ENCODE data around the gene KIF21A.
A peak's percentile ranks its signal among the peaks of the same experiment; 100 is the strongest.

KIF21A gene

DNA sequence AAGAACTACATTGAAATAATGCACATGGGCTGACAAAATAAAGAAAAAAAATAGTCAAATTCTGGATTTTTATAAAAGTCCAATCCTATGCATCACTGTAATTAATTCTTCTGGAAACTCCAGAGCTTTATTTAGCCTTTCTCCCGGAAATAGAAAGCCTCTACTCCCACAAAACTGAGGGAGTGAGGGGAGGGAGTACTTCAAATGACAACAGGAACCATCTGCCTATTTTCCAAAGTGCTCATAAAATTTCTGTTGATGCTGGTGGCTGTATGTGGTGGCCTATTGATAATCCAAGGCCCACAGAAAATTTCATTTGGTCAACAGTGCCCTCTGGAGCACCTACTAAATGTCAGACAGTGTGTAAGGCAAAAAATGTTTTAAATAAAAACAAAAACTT, 64.6 kb downstream of the KIF21A start:
- H3K27ac Mint-ChIP-seq = no peak overlapping the region
- peaks cover 2% of the 10 kb centered on the region for H3K36me3 Mint-ChIP-seq
- H3K4me1 Mint-ChIP-seq = peaks cover under 1% of the 10 kb centered on the region
- no peaks in the 10 kb centered on the region for H3K9me3 Mint-ChIP-seq
- no peaks in the 10 kb centered on the region for H3K27me3 Mint-ChIP-seq
- H3K4me3 Mint-ChIP-seq = no peak overlapping the region

DNA sequence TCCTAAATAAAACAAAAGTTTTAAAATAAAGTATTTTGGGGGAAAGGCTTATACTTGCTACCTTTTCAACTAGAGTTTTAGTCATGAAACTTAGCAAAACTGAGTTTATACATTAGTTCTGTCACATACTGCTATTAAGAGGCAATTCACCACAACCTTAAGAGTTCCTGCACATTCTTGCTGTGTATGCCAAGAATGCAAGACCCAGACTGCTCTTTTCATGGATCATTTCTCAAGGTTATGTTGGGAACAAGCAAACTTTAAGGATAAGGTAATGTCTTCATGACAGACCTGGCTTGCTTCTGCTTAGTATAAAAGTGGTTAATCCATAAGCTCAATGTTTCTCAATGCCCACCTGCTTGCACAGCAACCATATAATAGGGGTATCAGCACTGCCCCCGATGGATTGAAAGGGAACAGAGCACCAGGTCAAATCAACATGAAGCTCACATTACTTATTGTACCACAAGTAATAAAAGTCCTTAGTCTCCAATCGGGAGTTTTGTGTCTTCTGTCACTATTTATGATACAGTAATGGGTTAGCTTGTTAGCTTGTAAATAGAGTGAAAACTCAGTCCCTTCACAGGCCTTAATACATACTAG, 67.6 kb downstream of the KIF21A start:
- H3K4me1 Mint-ChIP-seq = peaks cover 9% of the 10 kb centered on the region
- H3K27me3 Mint-ChIP-seq = no peaks in the 10 kb centered on the region
- no peak overlapping the region for H3K27ac Mint-ChIP-seq
- H3K36me3 Mint-ChIP-seq = peaks cover 2% of the 10 kb centered on the region
- H3K9me3 Mint-ChIP-seq = no peaks in the 10 kb centered on the region
- H3K4me3 Mint-ChIP-seq = no peak overlapping the region

DNA sequence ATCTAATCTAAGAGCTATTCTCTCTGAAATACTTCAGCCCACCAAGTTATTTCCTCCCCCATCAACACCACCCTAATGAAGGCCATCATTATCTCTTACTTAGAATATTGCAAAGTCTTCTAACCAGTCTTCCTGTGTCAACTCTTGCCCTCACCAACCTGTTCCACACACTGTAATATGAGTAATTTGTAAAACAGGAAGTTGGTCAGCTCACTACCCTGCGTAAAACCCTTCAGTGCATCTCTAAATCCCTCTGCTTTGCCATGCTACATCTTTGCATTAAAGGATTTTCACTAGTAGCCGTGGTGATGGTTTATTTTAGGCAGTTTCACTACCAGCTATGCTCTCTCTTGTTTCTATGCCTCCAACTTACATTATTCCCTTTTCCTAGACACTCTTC, 70.0 kb downstream of the KIF21A start:
- peak overlapping the region; percentile 36 for H3K27ac Mint-ChIP-seq
- H3K4me3 Mint-ChIP-seq = no peak overlapping the region
- H3K9me3 Mint-ChIP-seq = no peaks in the 10 kb centered on the region
- peaks cover 1% of the 10 kb centered on the region for H3K36me3 Mint-ChIP-seq
- H3K4me1 Mint-ChIP-seq = peaks cover 9% of the 10 kb centered on the region
- H3K27me3 Mint-ChIP-seq = no peaks in the 10 kb centered on the region

DNA sequence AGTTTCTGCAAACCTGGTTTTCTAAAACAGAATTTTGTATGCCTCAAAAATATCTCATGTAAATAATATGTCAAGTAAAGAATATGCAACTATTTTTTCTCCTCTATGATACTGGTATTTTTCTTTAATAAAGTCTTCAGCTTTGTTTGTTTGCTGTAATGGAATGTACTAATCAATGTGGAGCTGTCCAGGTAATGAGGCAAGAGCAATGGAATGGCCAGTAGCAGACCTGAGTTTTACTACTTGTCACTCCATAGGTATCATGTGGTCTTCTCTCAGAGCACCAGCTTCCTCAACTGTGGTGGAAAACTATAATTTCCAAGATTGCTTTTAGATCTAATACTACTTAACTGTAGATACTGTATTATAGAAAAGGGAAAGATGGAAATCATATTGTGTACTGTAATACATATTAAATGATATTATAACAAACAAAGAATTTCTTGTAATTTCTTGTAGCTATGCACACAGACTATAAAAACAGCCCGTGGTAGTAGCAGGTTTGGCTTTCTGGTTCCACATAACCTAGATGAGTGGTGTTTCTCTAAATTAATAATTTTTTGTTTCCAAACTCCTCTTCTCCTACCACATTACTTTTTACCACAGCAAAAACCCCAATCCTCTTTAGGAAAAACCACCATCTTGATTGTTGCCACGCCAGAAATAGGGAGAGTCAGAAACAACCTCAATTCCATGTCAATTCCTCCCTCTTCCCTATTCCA, 70.6 kb downstream of the KIF21A start:
- Mint-ChIP-seq H3K27ac (no peak overlapping the region), H3K4me1 (peaks cover 9% of the 10 kb centered on the region), H3K27me3 (no peaks in the 10 kb centered on the region), H3K4me3 (no peak overlapping the region), H3K36me3 (peaks cover 1% of the 10 kb centered on the region), H3K9me3 (no peaks in the 10 kb centered on the region)

DNA sequence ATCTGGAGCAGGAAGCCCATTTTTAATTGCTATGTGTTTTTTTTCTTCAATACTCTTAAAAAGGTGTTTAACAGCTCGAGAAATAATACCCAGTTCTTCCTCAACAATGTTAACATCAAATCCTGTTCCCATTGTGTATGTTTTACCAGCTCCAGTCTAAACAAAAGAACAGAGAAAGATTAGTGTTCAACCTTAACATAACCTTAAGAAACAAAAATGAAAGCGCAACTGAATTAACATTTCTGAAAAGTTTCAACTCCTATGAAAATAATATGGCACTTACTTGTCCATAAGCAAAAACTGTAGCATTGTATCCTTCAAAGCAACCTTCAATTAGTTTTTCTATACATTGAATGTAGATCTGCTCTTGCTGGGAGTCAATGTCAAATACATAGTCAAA, 73.2 kb downstream of the KIF21A start:
- peaks cover 9% of the 10 kb centered on the region for H3K4me1 Mint-ChIP-seq
- no peaks in the 10 kb centered on the region for H3K27me3 Mint-ChIP-seq
- H3K4me3 Mint-ChIP-seq = no peak overlapping the region
- no peaks in the 10 kb centered on the region for H3K9me3 Mint-ChIP-seq
- H3K36me3 Mint-ChIP-seq = peaks cover 7% of the 10 kb centered on the region
- no peak overlapping the region for H3K27ac Mint-ChIP-seq

DNA sequence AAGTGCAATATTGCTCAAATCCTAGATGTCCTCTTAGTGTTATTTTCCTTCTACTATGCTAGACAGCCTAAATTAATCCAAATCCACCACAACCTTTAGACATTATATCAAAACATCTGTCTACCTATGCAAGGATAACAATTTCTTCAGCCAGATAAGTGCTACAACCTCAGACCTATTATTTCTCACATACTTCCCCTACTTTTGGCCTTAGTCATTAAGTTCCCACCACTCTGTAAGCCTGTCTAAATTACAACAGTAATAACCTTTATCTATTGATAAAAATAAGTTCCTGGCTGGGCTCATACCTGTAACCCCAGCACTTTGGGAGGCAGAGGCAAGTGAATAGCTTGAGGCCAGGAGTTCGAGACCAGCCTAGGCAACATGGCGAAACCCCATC, 74.0 kb downstream of the KIF21A start:
- no peaks in the 10 kb centered on the region for H3K27me3 Mint-ChIP-seq
- no peak overlapping the region for H3K27ac Mint-ChIP-seq
- H3K9me3 Mint-ChIP-seq = no peaks in the 10 kb centered on the region
- H3K4me3 Mint-ChIP-seq = no peak overlapping the region
- peaks cover 9% of the 10 kb centered on the region for H3K4me1 Mint-ChIP-seq
- peaks cover 7% of the 10 kb centered on the region for H3K36me3 Mint-ChIP-seq

DNA sequence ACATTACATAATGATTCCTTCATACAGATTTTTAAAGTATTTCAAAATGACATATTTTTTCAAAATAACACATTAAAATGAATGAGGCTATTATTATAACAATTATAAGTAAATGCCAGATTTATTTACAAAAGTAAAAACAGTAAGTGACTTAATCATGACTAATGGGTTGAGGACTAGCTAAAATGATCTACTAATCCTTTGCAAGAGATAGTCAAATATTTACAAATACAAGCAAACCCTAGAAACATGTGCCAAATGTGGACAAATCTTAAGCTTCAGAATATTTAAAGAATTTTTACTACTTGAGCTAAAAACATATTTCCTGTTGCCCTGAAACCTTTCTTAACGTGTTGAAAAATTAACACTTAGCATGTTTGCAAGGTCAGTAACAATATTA, 74.8 kb downstream of the KIF21A start:
- no peak overlapping the region for H3K4me3 Mint-ChIP-seq
- H3K36me3 Mint-ChIP-seq = peaks cover 9% of the 10 kb centered on the region
- no peaks in the 10 kb centered on the region for H3K9me3 Mint-ChIP-seq
- peaks cover 6% of the 10 kb centered on the region for H3K4me1 Mint-ChIP-seq
- no peaks in the 10 kb centered on the region for H3K27me3 Mint-ChIP-seq
- H3K27ac Mint-ChIP-seq = no peak overlapping the region

DNA sequence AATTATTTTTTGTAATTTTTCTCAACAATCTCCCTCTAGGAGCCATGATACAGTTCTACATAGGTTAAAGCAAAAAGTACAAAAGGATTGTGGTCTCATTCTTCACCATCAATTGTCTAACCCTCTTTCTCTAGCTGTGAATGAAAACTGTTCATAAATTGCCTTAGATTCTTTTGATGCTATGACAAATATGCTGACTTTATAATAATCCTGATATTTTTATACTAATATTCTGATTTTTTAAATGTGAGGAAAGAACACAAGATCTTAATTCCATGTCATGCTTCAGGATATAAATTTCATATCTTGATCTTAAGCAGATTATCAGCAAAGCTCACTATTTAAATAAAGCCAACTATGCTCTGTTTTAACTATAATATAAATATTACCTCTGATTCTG, 75.4 kb downstream of the KIF21A start:
- H3K36me3 Mint-ChIP-seq = peaks cover 9% of the 10 kb centered on the region
- no peak overlapping the region for H3K4me3 Mint-ChIP-seq
- H3K27me3 Mint-ChIP-seq = no peaks in the 10 kb centered on the region
- H3K4me1 Mint-ChIP-seq = no peaks in the 10 kb centered on the region
- H3K27ac Mint-ChIP-seq = no peak overlapping the region
- no peaks in the 10 kb centered on the region for H3K9me3 Mint-ChIP-seq

DNA sequence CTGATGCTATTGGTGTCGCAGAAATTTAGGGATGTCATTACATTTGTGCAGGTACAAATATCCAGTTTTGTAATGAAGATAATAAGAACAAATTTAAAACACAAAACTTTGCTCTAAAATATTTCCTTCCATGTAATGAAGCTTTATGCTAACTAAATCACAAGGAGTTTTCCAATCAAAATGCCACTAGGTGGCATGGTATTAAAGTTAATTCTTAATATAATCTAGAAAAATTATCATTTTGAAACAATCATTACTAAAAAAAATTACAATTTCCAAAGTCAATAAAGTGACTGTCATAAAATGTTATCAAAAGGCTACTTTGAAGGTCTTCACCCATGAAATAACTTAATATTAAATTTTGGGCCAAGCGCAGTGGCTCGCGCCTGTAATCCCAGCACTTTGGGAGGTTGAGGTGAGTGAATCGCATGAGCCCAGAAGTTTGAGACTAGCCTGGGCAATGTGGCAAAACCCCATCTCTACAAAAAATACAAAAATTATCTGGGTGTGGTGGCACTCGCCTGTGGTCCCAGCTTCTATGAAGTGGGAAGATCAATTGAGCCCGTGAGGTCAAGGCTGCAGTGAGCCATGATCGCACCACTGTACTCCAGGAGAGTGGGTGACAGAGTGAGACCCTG, 77.4 kb downstream of the KIF21A start:
- H3K9me3 Mint-ChIP-seq = no peaks in the 10 kb centered on the region
- H3K4me1 Mint-ChIP-seq = no peaks in the 10 kb centered on the region
- no peak overlapping the region for H3K4me3 Mint-ChIP-seq
- H3K27ac Mint-ChIP-seq = no peak overlapping the region
- peaks cover 18% of the 10 kb centered on the region for H3K36me3 Mint-ChIP-seq
- H3K27me3 Mint-ChIP-seq = no peaks in the 10 kb centered on the region

DNA sequence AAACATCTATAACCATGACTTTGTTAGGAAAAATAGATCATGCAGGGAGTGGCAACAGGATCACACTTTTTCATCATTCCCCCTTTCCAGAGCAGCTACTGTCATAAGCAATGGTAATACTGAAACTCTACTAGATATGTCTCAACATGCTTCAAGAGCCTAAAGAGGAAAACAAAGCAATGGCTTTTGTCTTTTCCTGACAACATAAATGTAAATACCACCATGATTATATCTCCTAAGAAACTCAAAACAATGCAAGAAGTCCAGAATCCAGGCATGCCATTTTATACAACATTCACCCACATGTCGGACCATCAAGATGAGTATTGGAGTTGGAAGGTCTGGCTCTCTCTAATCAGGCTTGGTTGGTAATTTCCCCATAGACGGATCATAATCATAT, 78.7 kb downstream of the KIF21A start:
- H3K4me1 Mint-ChIP-seq = no peaks in the 10 kb centered on the region

DNA sequence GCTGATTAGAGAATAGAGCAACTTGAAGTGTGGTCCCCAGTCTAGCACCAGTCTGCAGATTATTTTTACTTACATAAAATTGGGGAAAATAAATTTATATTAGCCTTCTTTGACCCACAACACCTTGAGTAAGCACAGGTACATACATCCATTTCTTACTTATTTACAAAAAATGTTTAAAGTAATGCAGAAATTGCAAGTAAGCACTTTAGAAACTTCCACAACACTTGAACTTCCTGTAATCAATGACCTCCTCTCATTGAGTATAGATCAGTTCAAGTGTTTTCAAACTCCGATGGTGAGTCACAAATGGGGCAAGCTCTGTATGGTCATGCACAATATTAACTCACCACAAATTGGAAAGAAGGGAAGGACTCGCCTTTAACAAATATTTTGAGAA, 83.3 kb downstream of the KIF21A start:
- no peaks in the 10 kb centered on the region for H3K4me1 Mint-ChIP-seq
- H3K9me3 Mint-ChIP-seq = no peaks in the 10 kb centered on the region
- peaks cover 26% of the 10 kb centered on the region for H3K36me3 Mint-ChIP-seq
- no peak overlapping the region for H3K4me3 Mint-ChIP-seq
- no peak overlapping the region for H3K27ac Mint-ChIP-seq
- H3K27me3 Mint-ChIP-seq = no peaks in the 10 kb centered on the region

More for the DNA sequence above, 78.7 kb downstream of the KIF21A start:
- H3K9me3 Mint-ChIP-seq = no peaks in the 10 kb centered on the region
- H3K27ac Mint-ChIP-seq = no peak overlapping the region
- H3K36me3 Mint-ChIP-seq = peaks cover 19% of the 10 kb centered on the region
- no peak overlapping the region for H3K4me3 Mint-ChIP-seq
- no peaks in the 10 kb centered on the region for H3K27me3 Mint-ChIP-seq

DNA sequence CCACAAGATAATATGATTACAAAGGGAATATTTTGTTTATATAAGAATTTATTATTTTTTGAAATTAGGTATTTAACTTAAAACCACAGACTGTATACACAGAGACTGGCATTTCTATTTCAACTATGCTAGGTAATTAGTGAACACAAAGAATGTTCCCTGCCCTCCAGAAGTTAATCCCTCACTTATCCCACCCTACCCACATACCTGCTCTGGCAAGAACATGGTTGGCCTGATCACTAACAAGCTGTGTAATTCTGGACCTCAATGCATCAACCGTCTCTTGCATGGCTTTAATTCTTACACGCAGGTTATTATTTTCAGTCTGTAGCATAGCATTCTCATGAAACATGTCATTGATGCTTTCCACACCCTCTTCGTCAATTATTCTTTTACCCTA, 85.9 kb downstream of the KIF21A start:
- Mint-ChIP-seq H3K27me3 (no peaks in the 10 kb centered on the region), H3K36me3 (peaks cover 21% of the 10 kb centered on the region), H3K4me3 (no peak overlapping the region), H3K9me3 (no peaks in the 10 kb centered on the region), H3K27ac (no peak overlapping the region), H3K4me1 (no peaks in the 10 kb centered on the region)

DNA sequence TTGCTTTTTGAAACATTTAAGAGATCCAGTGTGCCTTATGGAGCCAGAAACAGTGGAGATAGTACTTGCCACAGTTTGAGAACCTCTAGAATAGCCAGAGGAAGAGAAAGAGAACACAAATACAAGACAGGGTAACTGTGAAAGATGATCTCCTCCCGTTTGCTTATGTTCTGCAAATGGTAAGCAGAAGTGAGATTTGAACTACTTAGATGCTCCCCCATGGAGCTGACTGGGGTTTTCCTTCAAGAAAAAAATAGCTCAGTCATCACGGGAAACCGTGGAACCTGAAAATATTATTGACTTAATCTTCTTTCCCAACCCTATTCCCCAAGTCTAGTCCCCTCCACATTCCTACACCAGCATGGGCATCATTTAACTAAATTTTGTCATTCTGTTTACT, 87.1 kb downstream of the KIF21A start:
- H3K27ac Mint-ChIP-seq = no peak overlapping the region
- peaks cover 19% of the 10 kb centered on the region for H3K36me3 Mint-ChIP-seq
- no peaks in the 10 kb centered on the region for H3K9me3 Mint-ChIP-seq
- no peaks in the 10 kb centered on the region for H3K4me1 Mint-ChIP-seq
- no peak overlapping the region for H3K4me3 Mint-ChIP-seq
- H3K27me3 Mint-ChIP-seq = no peaks in the 10 kb centered on the region

DNA sequence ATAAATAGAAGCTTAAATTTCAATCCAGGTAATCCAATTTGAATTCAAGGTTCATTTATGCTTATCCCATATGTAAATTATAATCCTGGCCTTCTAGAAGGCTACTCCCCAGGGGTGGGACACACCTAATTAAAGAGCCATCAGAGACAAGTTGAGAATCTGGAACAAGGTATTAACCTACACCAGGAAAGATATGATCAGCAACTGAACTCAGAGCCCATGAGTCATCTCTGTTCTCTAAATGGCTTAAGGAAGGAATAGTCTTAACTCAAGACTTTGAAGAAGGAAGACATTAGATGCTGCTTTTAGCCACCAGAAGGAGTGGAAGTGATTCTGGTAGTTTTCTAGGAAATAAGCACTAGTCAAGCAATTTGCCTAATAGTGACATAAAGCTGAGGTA, 88.0 kb downstream of the KIF21A start:
- Mint-ChIP-seq H3K36me3 (peaks cover 21% of the 10 kb centered on the region), H3K4me1 (no peaks in the 10 kb centered on the region), H3K27me3 (no peaks in the 10 kb centered on the region), H3K27ac (no peak overlapping the region), H3K4me3 (no peak overlapping the region), H3K9me3 (no peaks in the 10 kb centered on the region)

DNA sequence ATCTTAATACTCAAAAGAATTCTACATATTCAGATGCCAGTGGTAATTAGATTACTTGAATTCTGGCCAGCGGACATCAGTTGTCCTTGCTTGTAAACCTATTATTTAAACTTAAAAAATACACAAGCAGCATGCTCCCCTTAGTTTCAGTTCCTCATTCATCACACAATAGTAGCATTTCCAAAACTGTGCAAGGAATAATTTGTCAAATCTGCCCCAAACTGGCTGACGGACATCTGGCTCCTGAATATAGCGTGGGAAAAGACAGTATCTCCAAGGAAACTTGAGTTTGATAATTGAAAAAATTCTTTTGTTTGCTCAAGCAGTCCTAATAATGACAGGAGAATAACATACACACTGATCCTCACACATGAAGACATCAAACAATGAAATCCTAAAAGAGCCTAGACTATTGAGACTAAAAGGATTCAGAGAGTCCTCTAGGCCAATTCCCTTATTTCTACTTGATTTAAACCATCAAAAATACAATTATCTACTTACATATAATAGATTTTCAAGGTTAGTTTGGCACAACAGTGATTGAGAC, 90.4 kb downstream of the KIF21A start:
- peaks cover 24% of the 10 kb centered on the region for H3K36me3 Mint-ChIP-seq
- H3K4me1 Mint-ChIP-seq = no peaks in the 10 kb centered on the region
- H3K27ac Mint-ChIP-seq = no peak overlapping the region
- no peaks in the 10 kb centered on the region for H3K9me3 Mint-ChIP-seq
- no peak overlapping the region for H3K4me3 Mint-ChIP-seq
- no peaks in the 10 kb centered on the region for H3K27me3 Mint-ChIP-seq

DNA sequence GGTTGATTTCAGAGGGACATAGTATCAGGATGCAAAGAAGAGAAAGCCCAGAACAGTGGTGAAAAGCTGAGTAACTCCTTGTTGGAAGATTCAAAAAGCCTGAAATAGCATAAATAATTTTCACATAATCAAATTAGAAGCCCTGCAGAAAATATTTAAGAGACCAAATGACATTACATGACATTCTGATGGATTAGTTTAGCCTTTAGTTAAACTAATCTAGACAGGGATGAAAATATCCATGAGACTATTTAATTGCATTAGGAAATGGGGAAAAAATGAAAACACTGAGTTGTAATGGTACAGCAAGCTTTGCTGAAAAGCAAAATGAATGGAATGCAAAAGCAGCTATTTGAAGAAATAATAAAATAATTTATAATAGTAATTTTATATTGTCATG, 91.8 kb downstream of the KIF21A start:
- no peaks in the 10 kb centered on the region for H3K9me3 Mint-ChIP-seq
- no peaks in the 10 kb centered on the region for H3K4me1 Mint-ChIP-seq
- H3K36me3 Mint-ChIP-seq = peaks cover 21% of the 10 kb centered on the region
- no peaks in the 10 kb centered on the region for H3K27me3 Mint-ChIP-seq
- H3K4me3 Mint-ChIP-seq = no peak overlapping the region
- no peak overlapping the region for H3K27ac Mint-ChIP-seq
